Chondrocyte (in vitro differentiated cells): ENCODE measurements around the gene PIN1. TPM values are rescaled to one million over a fixed set of nuclear protein-coding genes. Genes with fewer than 3 reads are reported as not detected.
A peak's percentile ranks its signal among the peaks of the same experiment; 100 is the strongest.

Source experiments
- DNase-seq: peaks from one replicate; pipeline ENCODE4 v3.0.0; 2021; ENCODE audit warnings: mixed read lengths, low spot score
- H3K27ac Mint-ChIP-seq: one replicate; pipeline ENCODE4 v1.8.0; 2021; ENCODE audit warnings: mild to moderate bottlenecking, moderate library complexity, mixed read lengths; ENCODE audit not compliant: unreplicated experiment
- H3K27me3 Mint-ChIP-seq: 2 replicates; pipeline ENCODE4 v1.8.0; 2021; ENCODE audit warnings: low read depth, mixed read lengths
- H3K36me3 Mint-ChIP-seq: 2 replicates; pipeline ENCODE4 v1.8.0; 2021; ENCODE audit warnings: low read depth, mixed read lengths
- H3K4me1 Mint-ChIP-seq: 2 replicates; pipeline ENCODE4 v1.8.0; 2021; ENCODE audit warnings: low read depth, mild to moderate bottlenecking, mixed read lengths
- H3K4me3 Mint-ChIP-seq: one replicate; pipeline ENCODE4 v1.8.0; 2021; ENCODE audit warnings: mild to moderate bottlenecking, moderate library complexity, mixed read lengths; ENCODE audit not compliant: unreplicated experiment
- H3K9me3 Mint-ChIP-seq: 2 replicates; pipeline ENCODE4 v1.8.0; 2021; ENCODE audit warnings: low read depth, mixed read lengths
- CTCF ChIP-seq: fragments of 200-600 bp; sonication (generic); IDR thresholded peaks from 2 replicates; pipeline ENCODE4 v1.5.0; 2021; ENCODE audit warnings: antibody characterized with exemption, mild to moderate bottlenecking, moderate library complexity
- total RNA-seq: library from RNA; stranded (reverse); gene quantifications from 3 replicates; pipeline ENCODE4 v1.2.1, GENCODE V29; 2021

The PIN1 gene
- total RNA-seq, 1 donor from 2014 or later = 65.5 TPM

GRCh38 chr19:9854282-9854846 is 19.2 kb downstream of the PIN1 start:
- Mint-ChIP-seq H3K4me3 (no peak overlapping the region), H3K36me3 (peaks cover 13% of the 10 kb centered on the region), H3K27ac (no peak overlapping the region), H3K4me1 (peaks cover 13% of the 10 kb centered on the region), H3K27me3 (no peaks in the 10 kb centered on the region), H3K9me3 (no peaks in the 10 kb centered on the region)
- TF ChIP-seq CTCF = no peak
- peak; percentile 92 for DNase-seq

GRCh38 chr19:9856609-9857008 is 21.5 kb downstream of the PIN1 start:
- no peaks in the 10 kb centered on the region for H3K9me3 Mint-ChIP-seq
- no peak overlapping the region for H3K27ac Mint-ChIP-seq
- H3K27me3 Mint-ChIP-seq = no peaks in the 10 kb centered on the region
- H3K36me3 Mint-ChIP-seq = peaks cover 13% of the 10 kb centered on the region
- DNase-seq = no peak
- peaks cover 13% of the 10 kb centered on the region for H3K4me1 Mint-ChIP-seq
- no peak for TF ChIP-seq CTCF
- no peak overlapping the region for H3K4me3 Mint-ChIP-seq

- Mint-ChIP-seq H3K27me3 (no peaks in the 10 kb centered on the region), H3K4me1 (peaks cover 13% of the 10 kb centered on the region), H3K36me3 (peaks cover 13% of the 10 kb centered on the region), H3K4me3 (no peak overlapping the region), H3K27ac (no peak overlapping the region), H3K9me3 (no peaks in the 10 kb centered on the region)
- TF ChIP-seq CTCF = no peak
- DNase-seq = no peak
These were observed 22.1 kb downstream of the PIN1 start for GRCh38 chr19:9857076-9857721.

GRCh38 chr19:9857920-9858746 is 23.0 kb downstream of the PIN1 start:
- H3K27me3 Mint-ChIP-seq = no peaks in the 10 kb centered on the region
- H3K27ac Mint-ChIP-seq = no peak overlapping the region
- no peak overlapping the region for H3K4me3 Mint-ChIP-seq
- no peak for DNase-seq
- H3K9me3 Mint-ChIP-seq = no peaks in the 10 kb centered on the region
- no peak for TF ChIP-seq CTCF
- H3K36me3 Mint-ChIP-seq = peaks cover 13% of the 10 kb centered on the region
- H3K4me1 Mint-ChIP-seq = peaks cover 7% of the 10 kb centered on the region

- peaks cover 13% of the 10 kb centered on the region for H3K36me3 Mint-ChIP-seq
- no peak for TF ChIP-seq CTCF
- H3K4me3 Mint-ChIP-seq = no peak overlapping the region
- no peak for DNase-seq
- no peaks in the 10 kb centered on the region for H3K27me3 Mint-ChIP-seq
- no peak overlapping the region for H3K27ac Mint-ChIP-seq
- no peaks in the 10 kb centered on the region for H3K9me3 Mint-ChIP-seq
- peaks cover under 1% of the 10 kb centered on the region for H3K4me1 Mint-ChIP-seq
These were observed 23.6 kb downstream of the PIN1 start for GRCh38 chr19:9858766-9859165.
